Esophagus squamous epithelium (tissue), 5 donors: ENCODE data around the gene TXNDC8. TPM values are rescaled to one million over a fixed set of nuclear protein-coding genes. Genes with fewer than 3 reads are reported as not detected.
A peak's percentile ranks its signal among the peaks of the same experiment; 100 is the strongest.
"Not testable (repeated sequence)": the region's sequence is repeated elsewhere in the genome, so short reads cannot be mapped to it uniquely, and the experiment has no call there.

Experiments
- DNase-seq: peaks from one replicate; lab custom pipeline; 2025; lab: John Stamatoyannopoulos, UW
- H3K27ac ChIP-seq, 4 donors: fragments of 200-600 bp; sonication (generic); one replicate each; pipeline ENCODE4 v1.5.1; 2016 to 2019; ENCODE audit warnings: mild to moderate bottlenecking in 1 of 4
- H3K27me3 ChIP-seq, 4 donors: fragments of 200-600 bp; sonication (generic); 1 replicate in 3 of 4; 2 replicates in 1 of 4; pipeline versions ENCODE4 v1.5.1 to v1.6.0; 2017 to 2021; ENCODE audit warnings: antibody characterized with exemption in 1 of 4
- H3K36me3 ChIP-seq, 3 donors: fragments of 200-600 bp; sonication (generic); one replicate each; pipeline ENCODE4 v1.5.1; 2016 to 2019
- H3K4me1 ChIP-seq, 3 donors: fragments of 200-600 bp; sonication (generic); one replicate each; pipeline ENCODE4 v1.5.1; 2017 to 2019
- H3K4me3 ChIP-seq, 4 donors: fragments of 200-600 bp; sonication (generic); 1 replicate in 3 of 4; 2 replicates in 1 of 4; pipeline ENCODE4 v1.5.1; 2016 to 2019; ENCODE audit warnings: mild to moderate bottlenecking in 2 of 4, moderate library complexity in 1 of 4
- H3K9me3 ChIP-seq, 3 donors: fragments of 200-600 bp; sonication (generic); one replicate each; pipeline ENCODE4 v1.5.1; 2016 to 2019
- CTCF ChIP-seq, 6 experiments: fragments of 450-650 bp in 4 of 6; fragments of 200-600 bp in 2 of 6; sonication (generic) in 2 of 6; IDR thresholded peaks; one replicate each; pipeline ENCODE4 v1.5.1; 2016 to 2019; ENCODE audit warnings: antibody characterized with exemption in 6 of 6, mild to moderate bottlenecking in 4 of 6, moderate library complexity in 4 of 6
- POLR2A ChIP-seq, 4 donors: fragments of 450-650 bp; IDR thresholded peaks; one replicate each; pipeline ENCODE4 v1.6.1; 2017; ENCODE audit warnings: antibody characterized with exemption in 4 of 4, mild to moderate bottlenecking in 4 of 4, moderate library complexity in 3 of 4
- WGBS, 2 donors: methylation state at CpG; one replicate each; pipeline ENCODE4 v1.1.5; 2018; 5-methylcytosine and 5-hydroxymethylcytosine counted together
- intact Hi-C: fragments of 100-400 bp; cut with DNase I; formaldehyde crosslinking; loops from one replicate; pipeline ENCODE4 v1.15.0; 2022
- total RNA-seq, 4 donors: library from RNA; depleted of rRNA; stranded (reverse); fragments of >200 nt; gene quantifications; one replicate each; pipeline ENCODE4 v1.1.0, GENCODE V29; 2016
- donor health status: DM: yes; HTN: yes; CAD: no.

Gene TXNDC8
- total RNA-seq, 4 donors from 2014 or later: not detected

- Histone ChIP-seq H3K4me1 (no peaks in the 10 kb centered on the region), H3K9me3 (no peaks in the 10 kb centered on the region), H3K4me3 (no peak overlapping the region), H3K36me3 (no peaks in the 10 kb centered on the region), H3K27me3 (no peaks in the 10 kb centered on the region), H3K27ac (no peak overlapping the region)
- 59 to 69% methylated on average over 3 of the region's 3 CpGs for WGBS, 2 donors
- intact Hi-C loops: no loop called here
- no peak for DNase-seq
- no peak for TF ChIP-seq CTCF (IDR thresholded peaks at IDR 0.05)
- TF ChIP-seq POLR2A (IDR thresholded peaks at IDR 0.05): no peak
Observed at GRCh38 chr9:110320651-110321445, 16.8 kb downstream of the TXNDC8 start.

- no peaks in the 10 kb centered on the region for H3K9me3 ChIP-seq
- no peaks in the 10 kb centered on the region for H3K27me3 ChIP-seq
- H3K4me3 ChIP-seq: no peak overlapping the region
- no peak overlapping the region for H3K27ac ChIP-seq
- no peaks in the 10 kb centered on the region for H3K36me3 ChIP-seq
- 69 to 86% methylated on average over 3 to 4 of the region's 4 CpGs for WGBS, 2 donors
- no peak for DNase-seq
- H3K4me1 ChIP-seq: no peaks in the 10 kb centered on the region
- intact Hi-C loops: no loop called here
- TF ChIP-seq CTCF (IDR thresholded peaks at IDR 0.05) (no peak), POLR2A (IDR thresholded peaks at IDR 0.05) (no peak)
Observed at GRCh38 chr9:110319781-110320492, 17.7 kb downstream of the TXNDC8 start.

- H3K27me3 ChIP-seq: no peaks in the 10 kb centered on the region
- H3K27ac ChIP-seq: no peak overlapping the region
- H3K4me3 ChIP-seq: no peak overlapping the region
- DNase-seq: no peak
- TF ChIP-seq POLR2A (IDR thresholded peaks at IDR 0.05): no peak
- no peak for TF ChIP-seq CTCF (IDR thresholded peaks at IDR 0.05)
- H3K9me3 ChIP-seq: no peaks in the 10 kb centered on the region
- H3K36me3 ChIP-seq: no peaks in the 10 kb centered on the region
- WGBS, 2 donors: 92 to 95% methylated on average over 3 to 4 of the region's 4 CpGs
- H3K4me1 ChIP-seq: no peaks in the 10 kb centered on the region
- intact Hi-C loops: no loop called here
Observed at GRCh38 chr9:110317911-110318310, 19.8 kb downstream of the TXNDC8 start.

- Histone ChIP-seq H3K27ac (no peak overlapping the region), H3K9me3 (peaks cover 0 to 7% (median 0%) of the 10 kb centered on the region in 3 donors), H3K36me3 (no peaks in the 10 kb centered on the region), H3K4me3 (peak overlapping the region in 1 of 4 donors; percentile 21), H3K4me1 (no peaks in the 10 kb centered on the region), H3K27me3 (no peaks in the 10 kb centered on the region)
- DNase-seq: no peak
- TF ChIP-seq POLR2A (IDR thresholded peaks at IDR 0.05) (no peak), CTCF (IDR thresholded peaks at IDR 0.05) (no peak)
- intact Hi-C loops: no loop called here
- 54 to 59% methylated on average over 6 of the region's 6 CpGs for WGBS, 2 donors
Observed at GRCh38 chr9:110316261-110317075, 21.2 kb downstream of the TXNDC8 start.

GRCh38 chr9:110311978-110312377 is 25.7 kb downstream of the TXNDC8 start:
- H3K9me3 ChIP-seq, H3K4me1 ChIP-seq, H3K27ac ChIP-seq, H3K27me3 ChIP-seq, DNase-seq, H3K36me3 ChIP-seq, intact Hi-C loops, H3K4me3 ChIP-seq: not testable (repeated sequence)
- 92 to 95% methylated on average over 2 of the region's 2 CpGs for WGBS, 2 donors
